ENCODE measurements around the gene CTCF.

Gene CTCF

DNA sequence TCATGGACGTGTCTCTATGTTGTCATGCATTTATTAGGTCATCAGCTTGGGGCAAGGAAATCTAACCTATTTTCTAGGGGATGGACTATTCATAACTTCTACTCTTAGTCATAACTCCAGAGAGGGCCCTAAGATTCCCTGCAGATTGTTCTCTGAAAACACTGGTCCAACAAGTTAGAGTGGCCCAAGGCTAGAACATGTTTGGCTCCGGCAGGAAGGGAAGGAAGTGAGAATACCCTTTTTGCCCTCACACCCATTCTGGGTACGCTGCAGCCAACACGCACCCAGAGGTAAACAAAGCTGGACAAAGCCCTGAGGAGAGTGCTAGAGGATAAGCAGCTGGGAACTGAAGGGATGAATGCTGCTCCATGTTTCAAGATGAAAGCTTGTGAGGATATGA is 114.2 kb downstream of the CTCF start:
- Mint-ChIP-seq H3K27me3 (ENCODE audit: low read depth, poor library complexity) (no peaks in the 10 kb centered on the region), H3K4me3 (no peak overlapping the region), H3K9me3 (no peaks in the 10 kb centered on the region), H3K27ac (no peak overlapping the region), H3K4me1 (peaks cover 12% of the 10 kb centered on the region), H3K36me3 (ENCODE audit: low read depth) (peaks cover 8% of the 10 kb centered on the region)
- TF ChIP-seq, protein P1, sequence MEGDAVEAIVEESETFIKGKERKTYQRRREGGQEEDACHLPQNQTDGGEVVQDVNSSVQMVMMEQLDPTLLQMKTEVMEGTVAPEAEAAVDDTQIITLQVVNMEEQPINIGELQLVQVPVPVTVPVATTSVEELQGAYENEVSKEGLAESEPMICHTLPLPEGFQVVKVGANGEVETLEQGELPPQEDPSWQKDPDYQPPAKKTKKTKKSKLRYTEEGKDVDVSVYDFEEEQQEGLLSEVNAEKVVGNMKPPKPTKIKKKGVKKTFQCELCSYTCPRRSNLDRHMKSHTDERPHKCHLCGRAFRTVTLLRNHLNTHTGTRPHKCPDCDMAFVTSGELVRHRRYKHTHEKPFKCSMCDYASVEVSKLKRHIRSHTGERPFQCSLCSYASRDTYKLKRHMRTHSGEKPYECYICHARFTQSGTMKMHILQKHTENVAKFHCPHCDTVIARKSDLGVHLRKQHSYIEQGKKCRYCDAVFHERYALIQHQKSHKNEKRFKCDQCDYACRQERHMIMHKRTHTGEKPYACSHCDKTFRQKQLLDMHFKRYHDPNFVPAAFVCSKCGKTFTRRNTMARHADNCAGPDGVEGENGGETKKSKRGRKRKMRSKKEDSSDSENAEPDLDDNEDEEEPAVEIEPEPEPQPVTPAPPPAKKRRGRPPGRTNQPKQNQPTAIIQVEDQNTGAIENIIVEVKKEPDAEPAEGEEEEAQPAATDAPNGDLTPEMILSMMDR (IDR thresholded peaks at IDR 0.05): no peak
- no peak for DNase-seq

DNA sequence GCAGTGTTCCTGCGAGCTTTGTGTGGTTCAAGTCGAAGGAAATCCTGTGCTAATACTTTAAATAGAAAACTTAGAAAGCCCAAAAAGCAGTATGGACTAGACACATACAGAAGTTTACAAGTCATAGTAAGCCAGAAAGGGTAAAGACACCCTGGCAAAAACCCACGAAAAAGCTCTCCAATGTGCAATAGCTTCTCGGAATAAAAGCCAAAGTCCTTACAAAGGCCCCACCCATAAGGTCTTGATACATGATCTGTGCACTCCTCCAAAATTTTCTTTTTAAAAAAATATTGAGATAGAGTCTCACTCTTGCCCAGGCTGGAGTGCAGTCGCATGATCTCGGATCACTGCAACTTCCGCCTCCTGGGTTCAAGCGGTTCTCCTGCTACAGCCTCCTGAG is 114.6 kb downstream of the CTCF start:
- no peak overlapping the region for H3K4me3 Mint-ChIP-seq
- TF ChIP-seq, protein P1 (IDR thresholded peaks at IDR 0.05): no peak
- no peaks in the 10 kb centered on the region for H3K27me3 Mint-ChIP-seq (ENCODE audit: low read depth, poor library complexity)
- peaks cover 8% of the 10 kb centered on the region for H3K36me3 Mint-ChIP-seq (ENCODE audit: low read depth)
- peaks cover 12% of the 10 kb centered on the region for H3K4me1 Mint-ChIP-seq
- no peak for DNase-seq
- no peak overlapping the region for H3K27ac Mint-ChIP-seq
- no peaks in the 10 kb centered on the region for H3K9me3 Mint-ChIP-seq

DNA sequence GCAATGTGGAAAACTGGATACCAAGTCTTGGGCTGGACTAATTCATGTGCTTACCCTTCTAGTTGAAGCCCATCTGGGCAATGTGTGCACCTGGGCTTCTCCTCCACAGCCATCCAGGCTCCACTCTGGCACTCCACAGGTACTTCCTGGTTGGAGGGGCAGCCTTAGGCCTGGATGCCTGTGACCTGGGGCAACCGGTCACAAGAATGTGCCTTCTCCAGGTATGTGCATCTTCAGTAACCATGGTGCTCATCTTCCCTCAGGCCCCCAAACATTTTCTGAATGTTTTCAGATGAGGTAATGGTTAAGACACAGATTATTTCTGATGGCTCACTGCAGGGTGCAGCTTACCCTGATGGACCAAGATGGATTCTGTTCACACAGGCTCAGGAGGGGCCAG is 115.4 kb downstream of the CTCF start:
- TF ChIP-seq, protein P1 (IDR thresholded peaks at IDR 0.05): no peak
- no peak for DNase-seq
- peak overlapping the region; percentile 64 for H3K27ac Mint-ChIP-seq
- no peaks in the 10 kb centered on the region for H3K27me3 Mint-ChIP-seq (ENCODE audit: low read depth, poor library complexity)
- H3K9me3 Mint-ChIP-seq: no peaks in the 10 kb centered on the region
- peaks cover 8% of the 10 kb centered on the region for H3K36me3 Mint-ChIP-seq (ENCODE audit: low read depth)
- no peak overlapping the region for H3K4me3 Mint-ChIP-seq
- peaks cover 12% of the 10 kb centered on the region for H3K4me1 Mint-ChIP-seq

DNA sequence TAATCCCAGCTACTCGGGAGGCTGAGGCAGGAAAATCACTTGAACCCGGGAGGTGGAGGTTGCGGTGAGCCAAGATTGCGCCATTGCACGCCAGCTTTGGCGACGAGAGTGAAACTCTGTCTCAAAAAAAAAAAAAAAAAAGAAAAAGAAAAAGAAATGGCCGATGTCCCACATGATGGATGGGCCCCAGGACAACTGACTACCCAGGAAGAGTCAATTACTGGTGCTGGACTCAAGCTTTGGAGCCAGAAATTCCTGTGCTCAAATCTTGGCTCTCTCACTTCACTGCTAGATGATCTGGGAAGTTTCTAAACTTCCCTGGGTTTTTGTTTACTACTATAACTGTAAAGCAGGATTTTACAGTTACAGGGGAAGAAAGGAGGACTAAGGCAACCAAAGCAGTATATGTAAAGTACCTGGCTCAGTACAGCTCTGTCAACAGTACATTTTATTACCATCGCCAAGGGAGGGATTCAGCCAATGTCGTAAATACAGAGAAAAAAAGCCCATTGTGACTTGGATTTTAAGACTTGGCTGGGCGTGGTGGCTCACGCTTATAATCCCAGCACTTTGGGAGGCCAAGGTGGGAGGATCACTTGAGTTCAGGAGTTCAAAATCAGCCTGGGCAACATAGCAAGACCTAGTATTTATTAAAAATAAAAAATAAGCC is 116.2 kb downstream of the CTCF start:
- no peak for DNase-seq
- H3K4me1 Mint-ChIP-seq: peaks cover 12% of the 10 kb centered on the region
- no peaks in the 10 kb centered on the region for H3K27me3 Mint-ChIP-seq (ENCODE audit: low read depth, poor library complexity)
- H3K36me3 Mint-ChIP-seq (ENCODE audit: low read depth): peaks cover 12% of the 10 kb centered on the region
- no peak overlapping the region for H3K4me3 Mint-ChIP-seq
- TF ChIP-seq, protein P1 (IDR thresholded peaks at IDR 0.05): no peak
- no peaks in the 10 kb centered on the region for H3K9me3 Mint-ChIP-seq
- peak overlapping the region; percentile 64 for H3K27ac Mint-ChIP-seq

DNA sequence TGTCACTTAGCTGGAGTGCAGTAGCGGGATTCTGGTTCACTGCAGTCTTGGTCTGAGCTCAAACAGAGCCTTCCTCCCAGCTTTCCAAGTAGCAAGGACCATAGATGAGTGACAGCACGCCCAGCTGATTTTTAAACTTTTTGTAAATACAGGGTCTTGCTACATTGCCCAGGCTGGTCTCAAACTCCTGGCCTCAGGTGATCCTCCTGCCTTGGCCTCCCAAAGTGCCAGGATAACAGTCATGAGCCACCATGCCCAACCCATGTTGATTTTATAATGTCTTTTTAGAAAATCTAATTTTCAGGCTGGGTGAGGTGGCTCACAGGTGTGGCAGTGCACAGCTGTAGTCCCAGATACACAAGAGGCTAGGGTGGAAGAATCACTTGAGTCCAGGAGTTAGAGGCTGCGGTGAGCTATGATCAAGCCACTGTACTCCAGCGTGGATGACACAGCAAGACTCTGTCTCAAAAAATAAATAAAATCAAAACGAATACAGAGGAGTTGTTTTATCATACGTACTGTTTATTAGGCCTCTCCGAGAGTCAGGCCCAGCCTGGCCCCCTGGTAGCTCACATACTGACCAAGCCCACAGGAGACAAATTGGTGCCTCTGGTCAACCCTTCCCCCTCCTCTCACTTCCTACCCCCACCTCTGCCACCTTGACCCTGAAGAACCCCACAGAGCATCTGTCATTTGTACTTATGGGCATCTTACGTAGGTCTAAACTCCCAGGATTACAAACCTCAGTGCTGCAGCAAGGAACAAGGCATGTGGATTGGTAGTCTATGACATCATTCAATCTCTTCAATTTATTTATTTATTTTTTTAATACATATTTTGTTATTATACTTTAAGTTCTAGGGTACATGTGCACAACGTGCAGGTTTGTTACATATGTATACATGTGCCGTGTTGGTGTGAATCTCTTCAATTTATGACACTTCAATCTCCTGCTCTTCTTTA is 117.9 kb downstream of the CTCF start:
- TF ChIP-seq, protein P1 (IDR thresholded peaks at IDR 0.05): no peak
- no peaks in the 10 kb centered on the region for H3K9me3 Mint-ChIP-seq
- DNase-seq: no peak
- no peaks in the 10 kb centered on the region for H3K27me3 Mint-ChIP-seq (ENCODE audit: low read depth, poor library complexity)
- H3K36me3 Mint-ChIP-seq (ENCODE audit: low read depth): peaks cover 18% of the 10 kb centered on the region
- no peak overlapping the region for H3K4me3 Mint-ChIP-seq
- H3K4me1 Mint-ChIP-seq: peaks cover 6% of the 10 kb centered on the region
- peak overlapping the region; percentile 51 for H3K27ac Mint-ChIP-seq

Measured in nephron progenitor cell (in vitro differentiated cells).